Activated CD4-positive, alpha-beta T cell treated with anti-CD3 and anti-CD28 coated beads for 48 hours (primary cell): Measurements from ENCODE around the gene TCF15.
A peak's percentile ranks its signal among the peaks of the same experiment; 100 is the strongest.

Experiments
- DNase-seq: peaks from one replicate; pipeline ENCODE4 v3.0.0-alpha.2; 2020

Gene TCF15, protein sequence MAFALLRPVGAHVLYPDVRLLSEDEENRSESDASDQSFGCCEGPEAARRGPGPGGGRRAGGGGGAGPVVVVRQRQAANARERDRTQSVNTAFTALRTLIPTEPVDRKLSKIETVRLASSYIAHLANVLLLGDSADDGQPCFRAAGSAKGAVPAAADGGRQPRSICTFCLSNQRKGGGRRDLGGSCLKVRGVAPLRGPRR

DNA sequence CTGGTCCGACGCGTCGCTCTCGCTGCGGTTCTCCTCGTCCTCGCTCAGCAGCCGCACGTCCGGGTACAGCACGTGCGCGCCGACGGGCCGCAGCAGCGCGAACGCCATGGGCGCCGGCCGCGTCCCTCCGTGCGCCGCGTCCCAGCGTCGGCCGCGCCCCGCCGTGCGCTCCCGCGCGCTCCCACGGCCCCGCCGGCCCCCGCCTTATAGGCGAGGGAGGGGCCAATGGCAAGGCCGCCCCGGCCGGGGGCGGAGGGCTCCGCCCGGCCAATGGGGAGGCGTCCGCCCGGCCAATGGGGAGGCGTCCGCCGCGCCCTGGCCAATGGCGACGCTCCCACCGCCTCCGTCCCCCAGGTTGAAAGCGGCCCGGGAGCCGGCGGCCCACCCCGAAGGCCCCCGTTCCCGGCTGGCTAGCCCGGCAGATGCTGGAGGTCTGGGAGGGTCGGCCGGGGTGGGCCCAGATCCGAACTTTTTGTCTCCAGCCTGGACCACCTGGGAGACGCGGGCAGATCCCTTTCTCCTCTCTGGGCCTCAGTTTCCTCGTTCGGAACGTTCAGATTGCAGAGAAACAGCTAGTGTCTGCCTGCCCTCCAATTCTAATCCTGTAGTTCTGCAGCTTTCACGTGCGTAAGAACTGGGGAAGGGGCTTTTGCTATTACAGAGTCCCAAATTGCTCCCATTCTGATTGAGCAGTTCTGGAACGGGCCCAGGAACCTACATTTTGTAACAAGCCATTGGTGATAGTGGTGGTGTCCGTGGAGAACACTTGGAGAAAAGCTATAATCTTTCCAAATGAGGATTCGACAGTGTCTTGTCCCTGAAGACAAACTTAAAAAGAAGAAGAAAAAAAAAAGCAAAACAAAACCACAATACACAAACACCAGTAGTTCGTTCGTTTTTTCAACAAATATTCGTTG is at the start of gene TCF15:
TSS of gene TCF15 (minus strand) at position 180 of the 917 bp plus-strand sequence. CDS start at position 108, 72 bp downstream.
- peak; percentile 36 for DNase-seq

GRCh38 chr20:658731-659291 is 48.7 kb upstream of the TCF15 start:
- DNase-seq, result no peak

- DNase-seq, result no peak
Measured at GRCh38 chr20:658202-658601, 48.1 kb upstream of the TCF15 start.

DNA sequence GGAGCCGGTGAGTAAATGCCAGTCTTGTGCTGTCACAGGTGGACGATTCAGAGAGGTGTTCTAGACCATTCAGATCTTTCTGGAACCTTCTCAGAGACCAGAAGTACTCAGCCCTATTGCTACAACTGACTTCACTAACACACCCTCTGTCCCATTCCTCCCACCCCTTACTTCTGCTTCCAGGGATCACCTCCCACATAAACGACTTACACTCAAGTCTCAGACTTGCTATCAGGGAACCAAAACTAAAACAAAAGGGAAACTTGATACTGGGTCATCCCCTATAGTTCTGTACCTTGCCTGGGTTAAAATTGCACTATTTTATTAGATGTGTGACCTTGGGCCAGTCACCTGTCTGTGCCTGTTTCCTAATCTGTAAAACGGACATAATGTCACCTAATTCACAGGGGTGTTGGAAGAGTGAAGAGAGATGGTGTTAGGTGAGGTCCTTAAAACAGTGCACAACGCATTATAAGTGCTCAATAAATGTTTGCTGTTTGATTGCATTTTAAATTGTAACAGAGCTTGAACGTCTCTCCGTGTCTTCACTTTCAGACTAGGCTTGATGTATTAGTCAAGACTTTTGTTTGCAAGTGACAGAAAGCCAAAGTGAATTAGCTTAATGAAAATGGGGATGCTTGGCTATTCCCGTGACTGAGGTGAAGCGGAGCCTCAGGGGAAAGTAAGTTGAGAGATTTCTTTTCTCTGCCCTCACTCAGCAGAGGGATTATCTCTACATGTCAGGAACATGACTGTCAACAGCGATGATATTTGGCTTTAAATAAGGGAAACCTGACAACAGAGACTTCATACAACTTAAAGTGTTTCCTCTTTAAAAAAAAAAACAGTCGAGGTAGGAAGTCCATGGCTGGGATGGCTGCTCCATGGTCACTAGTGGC is 45.9 kb upstream of the TCF15 start:
- DNase-seq, result no peak

DNA sequence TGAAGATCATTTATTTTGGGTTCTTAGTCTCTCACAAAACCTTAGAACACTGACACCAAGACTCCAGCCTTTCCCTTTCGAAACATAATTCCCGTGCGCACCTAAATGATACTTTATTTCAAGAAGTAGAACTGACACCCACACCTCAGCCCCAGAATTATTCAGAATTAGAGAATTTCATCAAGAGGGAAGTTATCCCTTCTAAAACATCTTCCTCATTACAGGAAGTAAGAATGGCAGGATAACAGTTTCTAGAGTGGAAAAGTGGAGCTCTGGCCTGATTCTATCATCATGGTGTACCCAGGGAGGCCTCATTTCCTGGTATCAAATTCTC is 44.3 kb upstream of the TCF15 start:
- no peak for DNase-seq

DNA sequence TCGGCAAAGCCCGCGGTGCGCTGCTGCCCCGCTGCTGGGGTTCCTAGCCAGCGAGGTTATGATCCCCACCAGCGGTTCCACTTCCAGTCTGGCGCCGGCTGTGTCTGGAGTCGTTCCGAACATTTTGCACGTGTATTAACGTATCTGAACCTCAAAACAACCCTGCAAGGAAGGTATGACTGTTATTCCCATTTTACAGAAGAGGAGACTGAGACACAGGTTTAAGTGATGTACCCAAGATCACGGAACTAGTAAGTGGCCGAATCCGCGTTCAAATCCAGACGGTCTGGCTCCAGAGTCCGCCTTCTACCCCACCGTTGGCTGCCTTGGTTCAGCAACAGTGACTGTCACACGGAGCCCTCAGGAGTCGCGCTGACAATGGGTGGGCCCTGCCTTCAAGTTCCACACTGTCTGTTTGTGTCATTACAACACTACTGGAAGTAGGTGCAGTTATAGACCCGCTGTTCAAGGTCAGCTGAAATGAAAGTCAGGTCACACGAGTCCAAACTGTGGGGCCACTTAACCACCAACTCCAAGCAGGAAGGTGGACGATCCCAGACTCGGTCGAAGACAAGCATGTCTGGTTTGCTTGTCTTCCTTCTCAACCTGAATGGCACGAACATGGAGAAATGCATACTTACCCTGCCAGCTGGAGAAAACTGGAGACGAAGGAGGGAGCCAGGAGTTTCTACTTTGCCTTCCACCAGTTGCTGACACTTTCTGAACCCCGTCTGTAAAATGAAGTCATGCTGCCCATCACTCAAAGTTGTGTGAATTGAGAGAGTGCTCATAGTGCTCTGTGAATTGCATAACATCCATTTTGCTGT is 43.7 kb upstream of the TCF15 start:
- no peak for DNase-seq

GRCh38 chr20:653110-653589 is 43.0 kb upstream of the TCF15 start, which contains the start of gene SRXN1:
Gene SRXN1, minus strand, starts transcription at chr20:653200. Its CDS starts 15 bp downstream, at chr20:653185.
- DNase-seq, result peak; percentile 88

DNA sequence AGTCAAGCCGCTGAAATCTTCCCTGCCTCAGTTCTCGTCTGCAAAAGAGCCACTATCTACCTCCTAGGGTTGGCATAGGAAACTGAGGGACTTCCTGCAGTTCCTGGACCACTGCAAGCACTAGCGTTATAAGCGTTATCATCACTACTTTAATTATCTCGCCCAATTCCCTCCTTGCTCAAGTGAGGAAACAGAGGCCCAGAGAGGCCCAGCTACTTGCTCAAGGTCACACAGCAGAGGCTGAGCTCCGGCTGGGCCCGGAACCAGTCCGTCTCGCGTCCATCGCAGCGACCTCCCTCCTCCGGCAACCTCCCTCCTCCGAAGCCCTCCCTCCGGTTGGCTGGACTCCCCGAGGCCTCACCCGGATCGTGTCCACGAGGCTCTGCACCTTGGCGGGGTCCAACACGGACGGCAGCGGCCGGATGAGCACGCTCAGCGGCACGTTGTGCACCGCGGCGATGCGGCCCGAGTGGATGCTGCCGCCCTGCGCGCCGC is 42.6 kb upstream of the TCF15 start:
- DNase-seq, result no peak

- DNase-seq, result peak; percentile 21
Measured at GRCh38 chr20:651713-652614, 41.9 kb upstream of the TCF15 start.

DNA sequence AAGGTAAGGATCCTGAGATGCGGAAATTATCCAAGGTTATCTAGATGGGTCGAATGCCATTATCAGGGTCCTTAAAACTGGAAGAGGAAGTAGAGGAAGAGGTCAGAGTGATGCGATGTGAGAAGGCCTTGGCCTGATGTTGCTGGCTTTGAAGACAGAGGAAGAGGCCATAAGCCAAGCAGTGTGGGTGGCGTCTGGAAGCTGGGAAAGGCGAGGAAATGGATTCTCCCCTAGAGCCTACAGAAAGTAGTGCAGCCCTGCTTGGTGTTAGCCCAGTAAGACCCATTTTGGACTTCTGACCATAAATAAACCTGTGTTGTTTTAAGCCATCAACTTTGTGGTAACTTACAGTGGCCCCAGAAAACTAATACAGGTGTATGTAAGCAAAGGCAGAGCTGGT is 40.8 kb upstream of the TCF15 start:
- no peak for DNase-seq

GRCh38 chr20:650281-650680 is 40.2 kb upstream of the TCF15 start:
- DNase-seq, result no peak

GRCh38 chr20:647479-648019 is 37.4 kb upstream of the TCF15 start:
- DNase-seq, result no peak

- no peak for DNase-seq
Measured at GRCh38 chr20:646868-647233, 36.7 kb upstream of the TCF15 start.

DNA sequence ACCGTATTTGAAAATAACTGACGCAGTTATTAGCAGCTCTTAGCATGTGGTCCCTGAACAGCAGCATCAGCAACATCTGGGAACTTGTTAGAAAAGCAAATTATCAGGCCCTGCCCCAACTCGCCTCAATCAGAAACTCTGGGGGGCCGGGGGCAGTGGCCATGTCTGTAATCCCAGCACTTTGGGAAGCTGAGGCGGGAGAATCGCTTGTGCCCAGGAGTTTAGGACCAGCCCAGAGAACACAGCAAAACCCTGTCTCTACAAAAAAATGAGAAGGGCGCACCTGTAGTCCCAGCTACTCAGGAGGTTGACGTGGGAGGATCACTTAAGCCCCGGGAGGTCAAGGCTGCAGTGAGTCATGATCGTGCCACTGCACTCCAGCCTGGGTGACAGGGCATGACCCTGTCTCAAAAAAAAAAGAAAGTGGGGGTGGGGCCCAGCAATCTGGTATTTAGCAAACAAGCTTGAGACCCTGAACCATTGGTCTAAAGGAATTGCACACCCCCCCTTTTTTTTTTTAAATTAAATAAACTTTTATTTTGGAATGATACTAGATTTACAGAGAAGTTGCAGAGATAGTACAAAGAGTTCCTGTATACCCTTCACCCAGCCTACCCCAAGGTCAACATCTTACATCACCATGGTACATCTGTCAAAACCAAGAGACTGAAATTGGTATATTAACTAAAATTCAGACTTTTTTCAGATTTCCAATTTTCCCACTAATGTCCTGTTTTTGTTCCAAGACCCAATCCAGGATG is 36.2 kb upstream of the TCF15 start:
- no peak for DNase-seq

GRCh38 chr20:645318-646106 is 35.4 kb upstream of the TCF15 start:
- DNase-seq, result peak; percentile 80

GRCh38 chr20:644692-645317 is 34.7 kb upstream of the TCF15 start:
- no peak for DNase-seq

DNA sequence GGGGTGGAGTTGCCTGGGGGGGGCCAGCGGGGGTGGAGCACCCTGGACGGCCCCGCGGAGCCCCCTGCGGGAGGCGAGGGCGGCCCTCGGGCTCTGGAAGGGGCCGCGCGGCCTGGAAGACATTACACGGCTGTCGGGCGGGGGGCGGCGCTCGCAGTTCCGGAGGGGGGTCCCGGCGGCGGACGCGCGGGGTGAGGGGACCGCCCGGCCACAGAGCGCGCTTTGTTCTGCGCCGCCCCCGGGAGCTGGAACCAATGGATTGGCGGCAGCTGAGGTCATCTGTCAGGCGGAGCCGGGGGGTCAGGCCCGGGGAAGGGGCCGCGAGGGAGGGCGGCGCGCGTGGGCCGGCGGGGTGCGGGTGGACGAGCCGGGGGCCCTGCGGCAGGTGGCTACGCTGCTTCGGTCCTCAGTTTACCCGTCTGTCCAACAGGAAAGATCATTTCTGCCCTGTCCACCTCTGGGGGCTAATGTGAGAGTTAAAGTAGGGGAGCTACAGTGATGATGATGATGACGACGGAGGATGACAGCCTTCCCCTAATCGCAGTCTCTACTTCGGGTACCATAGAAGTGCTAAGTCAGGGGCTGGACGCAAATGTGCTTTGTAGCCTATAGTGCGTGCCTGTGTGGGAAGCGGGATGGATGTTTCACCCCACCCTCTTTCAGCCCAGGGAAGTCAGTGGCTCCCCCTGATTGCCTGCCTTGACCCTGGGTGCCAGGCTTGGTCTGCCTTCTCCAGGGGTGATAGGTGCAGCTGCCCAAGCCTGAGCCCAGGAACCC is 32.5 kb upstream of the TCF15 start:
- no peak for DNase-seq
